Activated CD4-positive, alpha-beta T cell treated with anti-CD3 and anti-CD28 coated beads for 48 hours (primary cell): ENCODE results near the gene NR2C2.
A peak's percentile ranks its signal among the peaks of the same experiment; 100 is the strongest.

Experiments used
- DNase-seq: peaks from one replicate; pipeline ENCODE4 v3.0.0-alpha.2; 2020

The NR2C2 gene

GRCh38 chr3:15065550-15066007, 118.2 kb downstream of the NR2C2 start:
- no peak for DNase-seq

GRCh38 chr3:15066467-15066866, 119.1 kb downstream of the NR2C2 start:
- DNase-seq, result no peak

- no peak for DNase-seq
These were observed 122.1 kb downstream of the NR2C2 start for GRCh38 chr3:15069441-15069840.

GRCh38 chr3:15071699-15072098, 124.3 kb downstream of the NR2C2 start:
- DNase-seq, result no peak

GRCh38 chr3:15074500-15074899, 127.1 kb downstream of the NR2C2 start:
- DNase-seq, result no peak

GRCh38 chr3:15079091-15079490, 131.7 kb downstream of the NR2C2 start:
- no peak for DNase-seq

- DNase-seq, result no peak
These were observed 134.7 kb downstream of the NR2C2 start for GRCh38 chr3:15081960-15082664.

GRCh38 chr3:15083252-15083651, 135.9 kb downstream of the NR2C2 start:
- no peak for DNase-seq

GRCh38 chr3:15086263-15086662, 138.9 kb downstream of the NR2C2 start:
- DNase-seq, result no peak

GRCh38 chr3:15086699-15087098, 139.3 kb downstream of the NR2C2 start:
- DNase-seq, result no peak

GRCh38 chr3:15089201-15089600, 141.8 kb downstream of the NR2C2 start:
- no peak for DNase-seq

- DNase-seq, result no peak
These were observed 144.2 kb downstream of the NR2C2 start for GRCh38 chr3:15091575-15091974.

- no peak for DNase-seq
These were observed 145.3 kb downstream of the NR2C2 start for GRCh38 chr3:15092686-15093085.

GRCh38 chr3:15094187-15094875, 146.9 kb downstream of the NR2C2 start:
- DNase-seq, result no peak

GRCh38 chr3:15096046-15096445, 148.7 kb downstream of the NR2C2 start:
- DNase-seq, result no peak

GRCh38 chr3:15097891-15098290, 150.5 kb downstream of the NR2C2 start:
- peak; percentile 42 for DNase-seq
